Liver (tissue), 3 donors: ENCODE measurements around the gene CYTL1.

Experiments used
- CTCF ChIP-seq: fragments of 150-350 bp; IDR thresholded peaks from 2 replicates; pipeline ENCODE4 v1.5.1; 2017; ENCODE audit warnings: improper control_type of control experiment, low read depth, low read length; ENCODE audit not compliant: missing input control
- FOXA1 ChIP-seq: IDR thresholded peaks from 2 replicates; pipeline ENCODE4 v1.6.1; 2016; ENCODE audit warnings: antibody characterized with exemption
- GABPA ChIP-seq, 2 donors: IDR thresholded peaks in 1 of 2; conservative IDR thresholded peaks in 1 of 2; 2 replicates each; pipeline ENCODE4 v1.6.1; 2016; ENCODE audit warnings: antibody characterized with exemption in 2 of 2, mild to moderate bottlenecking in 1 of 2, moderate library complexity in 1 of 2
- HNF4G ChIP-seq: IDR thresholded peaks from 2 replicates; pipeline ENCODE4 v1.6.1; 2016; ENCODE audit warnings: antibody characterized with exemption
- JUND ChIP-seq, 2 donors: IDR thresholded peaks; 2 replicates each; pipeline ENCODE4 v1.6.1; 2016; ENCODE audit warnings: antibody characterized with exemption in 2 of 2
- SP1 ChIP-seq: IDR thresholded peaks from 2 replicates; pipeline ENCODE4 v1.6.1; 2018; ENCODE audit warnings: antibody characterized with exemption, mild to moderate bottlenecking
- TAF1 ChIP-seq: conservative IDR thresholded peaks from 2 replicates; pipeline ENCODE4 v1.6.1; 2016; ENCODE audit warnings: antibody characterized with exemption, mild to moderate bottlenecking
- ZBTB33 ChIP-seq: IDR thresholded peaks from 2 replicates; pipeline ENCODE4 v1.6.1; 2016; ENCODE audit warnings: antibody characterized with exemption
- TF ChIP-seq, protein P1 (sequence below): IDR thresholded peaks from 2 replicates; pipeline ENCODE4 v1.6.1; 2016; ENCODE audit warnings: antibody characterized with exemption
- TF ChIP-seq, protein P2 (sequence below): IDR thresholded peaks from 2 replicates; pipeline ENCODE4 v1.6.1; 2016; ENCODE audit warnings: antibody characterized with exemption, mild to moderate bottlenecking
- TF ChIP-seq, protein P3 (sequence below): IDR thresholded peaks from 2 replicates; pipeline ENCODE4 v1.6.1; 2016; ENCODE audit warnings: antibody characterized with exemption
- donor health status: healthy.
- donor health status: healthy.

DNA sequence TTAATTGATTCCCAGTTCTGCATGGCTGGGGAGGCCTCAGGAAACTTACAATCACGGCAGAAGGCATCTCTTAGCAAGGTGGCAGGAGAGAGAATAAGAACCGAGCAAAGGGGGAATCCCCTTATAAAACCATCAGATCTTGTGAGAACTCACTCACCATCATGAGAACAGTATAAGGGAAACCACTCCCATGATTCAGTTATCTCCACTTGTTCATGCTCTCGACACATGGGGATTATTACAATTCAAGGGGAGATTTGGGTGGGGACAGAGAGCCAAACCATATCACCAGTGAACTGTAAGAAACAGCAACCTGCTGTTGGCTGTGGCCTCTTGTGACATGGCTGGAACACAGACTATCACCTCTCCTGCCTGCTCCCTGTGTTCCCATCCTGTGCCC lies 7.1 kb upstream of the CYTL1 start:
- no peak for TF ChIP-seq CTCF
- TF ChIP-seq, protein P1, sequence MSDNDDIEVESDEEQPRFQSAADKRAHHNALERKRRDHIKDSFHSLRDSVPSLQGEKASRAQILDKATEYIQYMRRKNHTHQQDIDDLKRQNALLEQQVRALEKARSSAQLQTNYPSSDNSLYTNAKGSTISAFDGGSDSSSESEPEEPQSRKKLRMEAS: no peak
- no peak for TF ChIP-seq JUND (IDR thresholded peaks at IDR 0.05)
- no peak for TF ChIP-seq SP1
- TF ChIP-seq FOXA1: no peak
- TF ChIP-seq GABPA (IDR thresholded peaks at IDR 0.05 in 1 of 2, conservative IDR thresholded peaks at IDR 0.05 in 1 of 2): no peak
- TF ChIP-seq ZBTB33: no peak
- TF ChIP-seq, protein P2, sequence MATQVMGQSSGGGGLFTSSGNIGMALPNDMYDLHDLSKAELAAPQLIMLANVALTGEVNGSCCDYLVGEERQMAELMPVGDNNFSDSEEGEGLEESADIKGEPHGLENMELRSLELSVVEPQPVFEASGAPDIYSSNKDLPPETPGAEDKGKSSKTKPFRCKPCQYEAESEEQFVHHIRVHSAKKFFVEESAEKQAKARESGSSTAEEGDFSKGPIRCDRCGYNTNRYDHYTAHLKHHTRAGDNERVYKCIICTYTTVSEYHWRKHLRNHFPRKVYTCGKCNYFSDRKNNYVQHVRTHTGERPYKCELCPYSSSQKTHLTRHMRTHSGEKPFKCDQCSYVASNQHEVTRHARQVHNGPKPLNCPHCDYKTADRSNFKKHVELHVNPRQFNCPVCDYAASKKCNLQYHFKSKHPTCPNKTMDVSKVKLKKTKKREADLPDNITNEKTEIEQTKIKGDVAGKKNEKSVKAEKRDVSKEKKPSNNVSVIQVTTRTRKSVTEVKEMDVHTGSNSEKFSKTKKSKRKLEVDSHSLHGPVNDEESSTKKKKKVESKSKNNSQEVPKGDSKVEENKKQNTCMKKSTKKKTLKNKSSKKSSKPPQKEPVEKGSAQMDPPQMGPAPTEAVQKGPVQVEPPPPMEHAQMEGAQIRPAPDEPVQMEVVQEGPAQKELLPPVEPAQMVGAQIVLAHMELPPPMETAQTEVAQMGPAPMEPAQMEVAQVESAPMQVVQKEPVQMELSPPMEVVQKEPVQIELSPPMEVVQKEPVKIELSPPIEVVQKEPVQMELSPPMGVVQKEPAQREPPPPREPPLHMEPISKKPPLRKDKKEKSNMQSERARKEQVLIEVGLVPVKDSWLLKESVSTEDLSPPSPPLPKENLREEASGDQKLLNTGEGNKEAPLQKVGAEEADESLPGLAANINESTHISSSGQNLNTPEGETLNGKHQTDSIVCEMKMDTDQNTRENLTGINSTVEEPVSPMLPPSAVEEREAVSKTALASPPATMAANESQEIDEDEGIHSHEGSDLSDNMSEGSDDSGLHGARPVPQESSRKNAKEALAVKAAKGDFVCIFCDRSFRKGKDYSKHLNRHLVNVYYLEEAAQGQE: no peak
- TF ChIP-seq HNF4G: no peak
- TF ChIP-seq TAF1: no peak
- TF ChIP-seq, protein P3, sequence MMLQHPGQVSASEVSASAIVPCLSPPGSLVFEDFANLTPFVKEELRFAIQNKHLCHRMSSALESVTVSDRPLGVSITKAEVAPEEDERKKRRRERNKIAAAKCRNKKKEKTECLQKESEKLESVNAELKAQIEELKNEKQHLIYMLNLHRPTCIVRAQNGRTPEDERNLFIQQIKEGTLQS: no peak
